K562 (cell line): ENCODE data around the gene MFSD11. TPM values are rescaled to one million over a fixed set of nuclear protein-coding genes. Genes with fewer than 3 reads are reported as not detected.

Experiments used
- ELF4 ChIP-seq: fragments of 450-650 bp; formaldehyde crosslinking; IDR thresholded peaks from 2 replicates; pipeline ENCODE4 v1.4.0; 2022; ENCODE audit warnings: missing genetic modification characterization
- EP300 ChIP-seq: IDR thresholded peaks from 2 replicates; pipeline ENCODE4 v1.6.1; 2012; ENCODE audit warnings: low read length, improper control_type of control experiment
- GTF2A2 ChIP-seq: IDR thresholded peaks from 2 replicates; pipeline ENCODE4 v1.6.1; 2016; ENCODE audit warnings: mild to moderate bottlenecking, missing genetic modification characterization, missing compliant biosample characterization
- HDAC1 ChIP-seq, 2 experiments: fragments of 450-650 bp; IDR thresholded peaks; 2 replicates each; pipeline ENCODE4 v1.6.1; 2016 to 2017; ENCODE audit warnings: inconsistent platforms in 1 of 2, mild to moderate bottlenecking in 1 of 2, moderate library complexity in 1 of 2
- JUNB ChIP-seq: fragments of 450-650 bp; formaldehyde crosslinking; conservative IDR thresholded peaks from 2 replicates; pipeline ENCODE4 v1.4.0; 2020; ENCODE audit warnings: mild to moderate bottlenecking
- MEF2A ChIP-seq: IDR thresholded peaks from 2 replicates; pipeline ENCODE4 v1.6.1; 2011; ENCODE audit warnings: low read depth, mild to moderate bottlenecking, low read length, moderate library complexity; ENCODE audit not compliant: control insufficient read depth
- MEF2D ChIP-seq: conservative IDR thresholded peaks from 2 replicates; pipeline ENCODE4 v1.6.1; 2016; ENCODE audit warnings: low read depth, missing genetic modification characterization, missing compliant biosample characterization
- MTA1 ChIP-seq: fragments of 450-650 bp; IDR thresholded peaks from 2 replicates; pipeline ENCODE4 v1.6.1; 2017; ENCODE audit warnings: borderline replicate concordance
- MTA3 ChIP-seq: fragments of 450-650 bp; formaldehyde crosslinking; IDR thresholded peaks from 2 replicates; pipeline ENCODE4 v1.6.1; 2017; ENCODE audit warnings: mild to moderate bottlenecking, borderline replicate concordance
- MYC ChIP-seq, 2 experiments: fragments of 250-450 bp in 1 of 2; sonication (Bioruptor Pico) in 1 of 2; IDR thresholded peaks; 2 replicates each; pipeline versions ENCODE4 v1.5.1 to v1.6.1; 2012 to 2021; ENCODE audit warnings: low read depth in 2 of 2, borderline replicate concordance in 1 of 2, improper control_type of control experiment in 1 of 2, low read length in 1 of 2, mild to moderate bottlenecking in 1 of 2, moderate library complexity in 1 of 2
- ZNF584 ChIP-seq: fragments of 200-800 bp; sonication (Bioruptor generic); IDR thresholded peaks from 2 replicates; pipeline ENCODE4 v1.6.1; 2016; ENCODE audit warnings: low read depth, mild to moderate bottlenecking, missing genetic modification characterization, missing compliant biosample characterization
- polyA plus RNA-seq, 8 experiments: library from polyadenylated mRNA; depleted of rRNA in 4 of 8; stranded (reverse) in 5 of 8; unstranded in 3 of 8; fragments of >200 nt; fragmentation: Nextera tagmentation in 2 of 8; fragmentation: Illumina TruSeq in 1 of 8; extraction: Ambion mirVana in 2 of 8; extraction: Trizol in 1 of 8; gene quantifications; 2 replicates each; pipeline versions ENCODE4 v1.2.1 to v1.2.3, GENCODE V29; 2011 to 2014; ENCODE audit warnings: inconsistent platforms in 1 of 8, missing spikeins in 1 of 8
- total RNA-seq, 7 experiments: library from RNA; depleted of rRNA in 6 of 7; stranded (reverse); fragments of >200 nt in 6 of 7; fragmentation: Illumina TruSeq in 2 of 7; extraction: Trizol in 2 of 7; gene quantifications; 2 replicates each; pipeline versions ENCODE4 v1.2.1 to v1.2.3, GENCODE V29; 2011 to 2021; ENCODE audit warnings: low replicate concordance in 1 of 7
- TF ChIP-seq, protein P1 (sequence below): fragments of 450-650 bp; IDR thresholded peaks from 2 replicates; pipeline ENCODE4 v1.6.1; 2016; ENCODE audit warnings: low read depth
- TF ChIP-seq, protein P2 (sequence below): sonication (generic); formaldehyde crosslinking; IDR thresholded peaks from 2 replicates; pipeline ENCODE4 v1.9.0; 2022; ENCODE audit warnings: mild to moderate bottlenecking, missing genetic modification reagents
- TF ChIP-seq, protein P3 (sequence below): fragments of 450-650 bp; formaldehyde crosslinking; IDR thresholded peaks from 2 replicates; pipeline ENCODE4 v1.4.0; 2020; ENCODE audit warnings: mild to moderate bottlenecking
- TF ChIP-seq, protein P4 (sequence below): IDR thresholded peaks from 2 replicates; pipeline ENCODE4 v1.6.1; 2014; ENCODE audit warnings: antibody characterized with exemption

MFSD11 gene
- total and polyA plus RNA-seq, 9 of the 15 experiments (the other 6 are each of a cell fraction or from before 2014, with no cell fraction given) = 14.4 to 24.5 (median 19.9) TPM

DNA sequence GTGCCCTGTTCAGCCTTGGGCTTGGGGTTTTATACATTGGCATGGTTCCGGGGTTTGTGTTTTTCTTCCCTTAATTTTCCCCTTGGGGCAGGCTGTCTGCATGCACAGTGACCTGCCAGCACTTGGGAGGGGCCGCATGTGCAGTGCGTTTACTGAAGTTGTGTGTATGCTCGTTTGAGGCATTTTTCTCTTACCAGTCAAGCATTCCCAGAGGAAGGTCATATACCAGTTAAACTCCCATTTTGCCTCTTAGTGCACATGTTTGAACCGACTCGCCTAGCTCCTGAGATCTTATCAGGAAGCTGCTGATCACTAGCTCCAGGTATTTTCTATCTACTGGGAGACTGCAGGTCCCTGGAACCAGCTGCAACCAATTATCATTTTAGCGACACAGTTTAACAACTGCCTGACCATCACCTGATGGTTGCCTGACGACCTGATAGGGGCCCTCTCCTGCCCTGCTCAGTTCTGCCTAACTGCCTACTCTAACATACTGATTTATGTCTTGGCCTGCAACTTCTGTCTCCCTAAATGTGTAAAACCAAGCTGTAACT, 51.4 kb downstream of the MFSD11 start (continued):
- TF ChIP-seq, protein P1, sequence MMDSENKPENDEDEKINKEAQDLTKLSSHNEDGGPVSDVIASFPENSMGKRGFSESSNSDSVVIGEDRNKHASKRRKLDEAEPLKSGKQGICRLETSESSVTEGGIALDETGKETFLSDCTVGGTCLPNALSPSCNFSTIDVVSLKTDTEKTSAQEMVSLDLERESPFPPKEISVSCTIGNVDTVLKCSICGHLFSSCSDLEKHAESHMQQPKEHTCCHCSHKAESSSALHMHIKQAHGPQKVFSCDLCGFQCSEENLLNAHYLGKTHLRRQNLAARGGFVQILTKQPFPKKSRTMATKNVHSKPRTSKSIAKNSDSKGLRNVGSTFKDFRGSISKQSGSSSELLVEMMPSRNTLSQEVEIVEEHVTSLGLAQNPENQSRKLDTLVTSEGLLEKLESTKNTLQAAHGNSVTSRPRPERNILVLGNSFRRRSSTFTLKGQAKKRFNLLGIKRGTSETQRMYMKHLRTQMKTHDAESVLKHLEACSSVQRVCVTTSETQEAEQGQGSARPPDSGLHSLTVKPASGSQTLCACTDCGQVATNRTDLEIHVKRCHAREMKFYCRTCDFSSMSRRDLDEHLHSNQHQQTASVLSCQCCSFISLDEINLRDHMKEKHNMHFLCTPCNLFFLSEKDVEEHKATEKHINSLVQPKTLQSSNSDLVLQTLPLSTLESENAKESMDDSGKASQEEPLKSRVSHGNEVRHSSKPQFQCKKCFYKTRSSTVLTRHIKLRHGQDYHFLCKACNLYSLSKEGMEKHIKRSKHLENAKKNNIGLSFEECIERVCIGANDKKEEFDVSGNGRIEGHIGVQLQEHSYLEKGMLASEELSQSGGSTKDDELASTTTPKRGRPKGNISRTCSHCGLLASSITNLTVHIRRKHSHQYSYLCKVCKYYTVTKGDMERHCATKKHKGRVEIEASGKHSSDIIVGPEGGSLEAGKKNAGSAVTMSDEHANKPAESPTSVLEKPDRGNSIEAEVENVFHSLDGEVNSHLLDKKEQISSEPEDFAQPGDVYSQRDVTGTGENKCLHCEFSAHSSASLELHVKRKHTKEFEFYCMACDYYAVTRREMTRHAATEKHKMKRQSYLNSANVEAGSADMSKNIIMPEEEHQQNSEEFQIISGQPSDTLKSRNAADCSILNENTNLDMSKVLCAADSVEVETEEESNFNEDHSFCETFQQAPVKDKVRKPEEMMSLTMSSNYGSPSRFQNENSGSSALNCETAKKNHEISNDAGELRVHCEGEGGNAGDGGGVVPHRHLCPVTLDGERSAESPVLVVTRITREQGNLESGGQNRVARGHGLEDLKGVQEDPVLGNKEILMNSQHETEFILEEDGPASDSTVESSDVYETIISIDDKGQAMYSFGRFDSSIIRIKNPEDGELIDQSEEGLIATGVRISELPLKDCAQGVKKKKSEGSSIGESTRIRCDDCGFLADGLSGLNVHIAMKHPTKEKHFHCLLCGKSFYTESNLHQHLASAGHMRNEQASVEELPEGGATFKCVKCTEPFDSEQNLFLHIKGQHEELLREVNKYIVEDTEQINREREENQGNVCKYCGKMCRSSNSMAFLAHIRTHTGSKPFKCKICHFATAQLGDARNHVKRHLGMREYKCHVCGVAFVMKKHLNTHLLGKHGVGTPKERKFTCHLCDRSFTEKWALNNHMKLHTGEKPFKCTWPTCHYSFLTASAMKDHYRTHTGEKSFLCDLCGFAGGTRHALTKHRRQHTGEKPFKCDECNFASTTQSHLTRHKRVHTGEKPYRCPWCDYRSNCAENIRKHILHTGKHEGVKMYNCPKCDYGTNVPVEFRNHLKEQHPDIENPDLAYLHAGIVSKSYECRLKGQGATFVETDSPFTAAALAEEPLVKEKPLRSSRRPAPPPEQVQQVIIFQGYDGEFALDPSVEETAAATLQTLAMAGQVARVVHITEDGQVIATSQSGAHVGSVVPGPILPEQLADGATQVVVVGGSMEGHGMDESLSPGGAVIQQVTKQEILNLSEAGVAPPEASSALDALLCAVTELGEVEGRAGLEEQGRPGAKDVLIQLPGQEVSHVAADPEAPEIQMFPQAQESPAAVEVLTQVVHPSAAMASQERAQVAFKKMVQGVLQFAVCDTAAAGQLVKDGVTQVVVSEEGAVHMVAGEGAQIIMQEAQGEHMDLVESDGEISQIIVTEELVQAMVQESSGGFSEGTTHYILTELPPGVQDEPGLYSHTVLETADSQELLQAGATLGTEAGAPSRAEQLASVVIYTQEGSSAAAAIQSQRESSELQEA = no peak
- TF ChIP-seq HDAC1 (IDR thresholded peaks at IDR 0.05) (0 out of 4 replicates have a peak, but pooled peaks of 1 of the 2 experiments have one; percentile 37), MTA1 (peak; percentile 36; the same call in 1 of the 2 replicates), ZNF584 (CRISPR knock-in tag) (no peak), ELF4 (CRISPR knock-in tag) (0 out of 2 replicates have a peak, but pooled peaks have one; percentile 35), GTF2A2 (no peak), MYC (IDR thresholded peaks at IDR 0.05; ENCODE audit: low read depth, low read length) (0 out of 2 replicates have a peak, but pooled peaks have one; percentile 29), MYC (CRISPR knock-in tag; IDR thresholded peaks at IDR 0.05; ENCODE audit: borderline replicate concordance, low read depth) (no peak), MTA3 (peak; percentile 52; the same call in 1 of the 2 replicates), MEF2A (no peak), EP300 (peak; percentile 57), MEF2D (tag) (0 out of 2 replicates have a peak, but pooled peaks have one; percentile 29), JUNB (no peak)
- TF ChIP-seq, protein P2, sequence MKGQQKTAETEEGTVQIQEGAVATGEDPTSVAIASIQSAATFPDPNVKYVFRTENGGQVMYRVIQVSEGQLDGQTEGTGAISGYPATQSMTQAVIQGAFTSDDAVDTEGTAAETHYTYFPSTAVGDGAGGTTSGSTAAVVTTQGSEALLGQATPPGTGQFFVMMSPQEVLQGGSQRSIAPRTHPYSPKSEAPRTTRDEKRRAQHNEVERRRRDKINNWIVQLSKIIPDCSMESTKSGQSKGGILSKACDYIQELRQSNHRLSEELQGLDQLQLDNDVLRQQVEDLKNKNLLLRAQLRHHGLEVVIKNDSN (CRISPR knock-in tag) = 0 out of 2 replicates have a peak, but pooled peaks have one; percentile 44
- TF ChIP-seq, protein P3, sequence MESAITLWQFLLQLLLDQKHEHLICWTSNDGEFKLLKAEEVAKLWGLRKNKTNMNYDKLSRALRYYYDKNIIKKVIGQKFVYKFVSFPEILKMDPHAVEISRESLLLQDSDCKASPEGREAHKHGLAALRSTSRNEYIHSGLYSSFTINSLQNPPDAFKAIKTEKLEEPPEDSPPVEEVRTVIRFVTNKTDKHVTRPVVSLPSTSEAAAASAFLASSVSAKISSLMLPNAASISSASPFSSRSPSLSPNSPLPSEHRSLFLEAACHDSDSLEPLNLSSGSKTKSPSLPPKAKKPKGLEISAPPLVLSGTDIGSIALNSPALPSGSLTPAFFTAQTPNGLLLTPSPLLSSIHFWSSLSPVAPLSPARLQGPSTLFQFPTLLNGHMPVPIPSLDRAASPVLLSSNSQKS (CRISPR knock-in tag) = no peak
- TF ChIP-seq, protein P4, sequence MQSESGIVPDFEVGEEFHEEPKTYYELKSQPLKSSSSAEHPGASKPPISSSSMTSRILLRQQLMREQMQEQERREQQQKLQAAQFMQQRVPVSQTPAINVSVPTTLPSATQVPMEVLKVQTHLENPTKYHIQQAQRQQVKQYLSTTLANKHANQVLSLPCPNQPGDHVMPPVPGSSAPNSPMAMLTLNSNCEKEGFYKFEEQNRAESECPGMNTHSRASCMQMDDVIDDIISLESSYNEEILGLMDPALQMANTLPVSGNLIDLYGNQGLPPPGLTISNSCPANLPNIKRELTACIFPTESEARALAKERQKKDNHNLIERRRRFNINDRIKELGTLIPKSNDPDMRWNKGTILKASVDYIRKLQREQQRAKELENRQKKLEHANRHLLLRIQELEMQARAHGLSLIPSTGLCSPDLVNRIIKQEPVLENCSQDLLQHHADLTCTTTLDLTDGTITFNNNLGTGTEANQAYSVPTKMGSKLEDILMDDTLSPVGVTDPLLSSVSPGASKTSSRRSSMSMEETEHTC = peak; percentile 14; the same call in 1 of the 2 replicates
